Fibroblast of lung (primary cell): ENCODE results near the gene SBNO2. TPM values are rescaled to one million over a fixed set of nuclear protein-coding genes. Genes with fewer than 3 reads are reported as not detected.

Experiments used
- DNase-seq, 2 donors: peaks; one replicate each; pipeline versions ENCODE4 v3.0.0 to v3.0.0-alpha.2; 2010; ENCODE audit warnings: low read depth in 2 of 2
- H2AFZ ChIP-seq: 2 replicates; pipeline ENCODE4 v1.5.1; 2012; ENCODE audit warnings: low read length, control low read depth, inconsistent platforms
- H3K27ac ChIP-seq: 2 replicates; pipeline ENCODE4 v1.5.1; 2011; ENCODE audit warnings: low read length, control low read depth; ENCODE audit not compliant: insufficient read depth
- H3K27me3 ChIP-seq: 2 replicates; pipeline ENCODE4 v1.5.1; 2011; ENCODE audit warnings: mild to moderate bottlenecking, low read length; ENCODE audit not compliant: control insufficient read depth, insufficient read depth
- H3K36me3 ChIP-seq: 2 replicates; pipeline ENCODE4 v1.5.1; 2011; ENCODE audit warnings: low read length; ENCODE audit not compliant: control insufficient read depth, insufficient read depth
- H3K4me1 ChIP-seq: 2 replicates; pipeline ENCODE4 v1.5.1; 2011; ENCODE audit warnings: low read length; ENCODE audit not compliant: control insufficient read depth, insufficient read depth; ENCODE audit errors: extremely low read depth
- H3K4me2 ChIP-seq: 2 replicates; pipeline ENCODE4 v1.5.1; 2011; ENCODE audit warnings: low read length, control low read depth; ENCODE audit not compliant: insufficient read depth; ENCODE audit errors: extremely low read depth
- H3K4me3 ChIP-seq, 4 experiments: fragments of 200-600 bp in 1 of 4; sonication (generic) in 1 of 4; replicated peaks in 1 of 4; 2 replicates each; pipeline ENCODE4 v1.5.1; 2011 to 2016; ENCODE audit warnings: low read length in 4 of 4, low read depth in 3 of 4, mild to moderate bottlenecking in 3 of 4, control low read depth in 2 of 4, inconsistent platforms in 1 of 4, mixed read lengths in 1 of 4; ENCODE audit not compliant: insufficient read depth in 1 of 4; ENCODE audit errors: control extremely low read depth in 1 of 4
- H3K79me2 ChIP-seq: 2 replicates; pipeline ENCODE4 v1.5.1; 2012; ENCODE audit warnings: mild to moderate bottlenecking, low read length, inconsistent platforms; ENCODE audit not compliant: control insufficient read depth, insufficient read depth
- H3K9ac ChIP-seq: 2 replicates; pipeline ENCODE4 v1.5.1; 2011; ENCODE audit warnings: mild to moderate bottlenecking, low read length, control low read depth; ENCODE audit not compliant: insufficient read depth
- H3K9me3 ChIP-seq: 2 replicates; pipeline ENCODE4 v1.5.1; 2012; ENCODE audit warnings: low read depth, low read length; ENCODE audit not compliant: control insufficient read depth, insufficient read depth
- H4K20me1 ChIP-seq: 2 replicates; pipeline ENCODE4 v1.5.1; 2011; ENCODE audit warnings: low read length; ENCODE audit not compliant: control insufficient read depth, insufficient read depth; ENCODE audit errors: extremely low read depth
- CTCF ChIP-seq, 2 donors: IDR thresholded peaks in 1 of 2; conservative IDR thresholded peaks in 1 of 2; 1 replicate in 1 of 2; 2 replicates in 1 of 2; pipeline ENCODE4 v1.5.1; 2011 to 2012; ENCODE audit warnings: low read length in 2 of 2, control low read depth in 1 of 2, inconsistent platforms in 1 of 2, low read depth in 1 of 2, mild to moderate bottlenecking in 1 of 2
- EZH2 ChIP-seq: IDR thresholded peaks from 2 replicates; pipeline ENCODE4 v1.5.1; 2012; ENCODE audit warnings: low read length, control low read depth, mild to moderate bottlenecking; ENCODE audit errors: missing control alignments
- polyA plus RNA-seq, 2 donors: library from polyadenylated mRNA; depleted of rRNA in 1 of 2; stranded (reverse) in 1 of 2; unstranded in 1 of 2; fragments of >200 nt; gene quantifications; 2 replicates each; pipeline ENCODE4 v1.2.1, GENCODE V29; 2011 to 2012; ENCODE audit warnings: missing spikeins in 1 of 2
- total RNA-seq: library from RNA; depleted of rRNA; stranded (reverse); fragments of >200 nt; gene quantifications from 2 replicates; pipeline ENCODE4 v1.2.1, GENCODE V29; 2014

Gene SBNO2
- total and polyA plus RNA-seq, 2 donors (not counting 1 experiment from before 2014, with no cell fraction given), result 12.6 to 55.8 TPM

- peaks cover 7% of the 10 kb centered on the region for H3K79me2 ChIP-seq
- H3K36me3 ChIP-seq, result peaks cover 26% of the 10 kb centered on the region
- TF ChIP-seq EZH2 (no peak), CTCF (conservative IDR thresholded peaks at IDR 0.05 in 1 of 2, IDR thresholded peaks at IDR 0.05 in 1 of 2; ENCODE audit: low read depth in 1 of 2, low read length in 2 of 2) (no peak)
Observed at GRCh38 chr19:1141944-1142343, 32.1 kb downstream of the SBNO2 start.

GRCh38 chr19:1140272-1141027, 33.6 kb downstream of the SBNO2 start:
- Histone ChIP-seq H2AFZ (no peak overlapping the region), H3K4me3 (no peak overlapping the region), H3K4me1 (no peaks in the 10 kb centered on the region), H3K9me3 (no peaks in the 10 kb centered on the region), H3K9ac (no peak overlapping the region), H4K20me1 (no peaks in the 10 kb centered on the region), H3K36me3 (peaks cover 24% of the 10 kb centered on the region), H3K27me3 (no peaks in the 10 kb centered on the region), H3K27ac (no peak overlapping the region), H3K79me2 (peaks cover 7% of the 10 kb centered on the region), H3K4me2 (no peak overlapping the region)
- TF ChIP-seq CTCF (conservative IDR thresholded peaks at IDR 0.05 in 1 of 2, IDR thresholded peaks at IDR 0.05 in 1 of 2; ENCODE audit: low read depth in 1 of 2, low read length in 2 of 2) (no peak), EZH2 (no peak)
- DNase-seq, result no peak

More at GRCh38 chr19:1141944-1142343, 32.1 kb downstream of the SBNO2 start:
- Histone ChIP-seq H3K4me1 (no peaks in the 10 kb centered on the region), H3K9ac (no peak overlapping the region), H3K27ac (no peak overlapping the region), H3K4me2 (no peak overlapping the region), H3K27me3 (no peaks in the 10 kb centered on the region), H2AFZ (no peak overlapping the region), H3K4me3 (no peak overlapping the region), H4K20me1 (no peaks in the 10 kb centered on the region), H3K9me3 (no peaks in the 10 kb centered on the region)
- no peak for DNase-seq

- Histone ChIP-seq H3K4me1 (no peaks in the 10 kb centered on the region), H3K9me3 (no peaks in the 10 kb centered on the region), H3K79me2 (peaks cover 9% of the 10 kb centered on the region), H4K20me1 (no peaks in the 10 kb centered on the region), H3K27me3 (no peaks in the 10 kb centered on the region), H2AFZ (no peak overlapping the region), H3K9ac (no peak overlapping the region), H3K4me2 (no peak overlapping the region), H3K4me3 (no peak overlapping the region), H3K36me3 (peaks cover 22% of the 10 kb centered on the region), H3K27ac (no peak overlapping the region)
- no peak for TF ChIP-seq CTCF (conservative IDR thresholded peaks at IDR 0.05 in 1 of 2, IDR thresholded peaks at IDR 0.05 in 1 of 2; ENCODE audit: low read depth in 1 of 2, low read length in 2 of 2)
- TF ChIP-seq EZH2, result no peak
- no peak for DNase-seq
Observed at GRCh38 chr19:1139126-1139525, 34.9 kb downstream of the SBNO2 start.
